NOMO-1 treated with DMSO at 0.1 percent for 48 hours (cell line): ENCODE measurements around the gene SLC23A3.
A peak's percentile ranks its signal among the peaks of the same experiment; 100 is the strongest.

ENCODE experiments used
- DNase-seq: peaks from one replicate; lab custom pipeline; 2025; ENCODE audit not compliant: unreplicated experiment; lab: John Stamatoyannopoulos, UW

SLC23A3 gene, protein sequence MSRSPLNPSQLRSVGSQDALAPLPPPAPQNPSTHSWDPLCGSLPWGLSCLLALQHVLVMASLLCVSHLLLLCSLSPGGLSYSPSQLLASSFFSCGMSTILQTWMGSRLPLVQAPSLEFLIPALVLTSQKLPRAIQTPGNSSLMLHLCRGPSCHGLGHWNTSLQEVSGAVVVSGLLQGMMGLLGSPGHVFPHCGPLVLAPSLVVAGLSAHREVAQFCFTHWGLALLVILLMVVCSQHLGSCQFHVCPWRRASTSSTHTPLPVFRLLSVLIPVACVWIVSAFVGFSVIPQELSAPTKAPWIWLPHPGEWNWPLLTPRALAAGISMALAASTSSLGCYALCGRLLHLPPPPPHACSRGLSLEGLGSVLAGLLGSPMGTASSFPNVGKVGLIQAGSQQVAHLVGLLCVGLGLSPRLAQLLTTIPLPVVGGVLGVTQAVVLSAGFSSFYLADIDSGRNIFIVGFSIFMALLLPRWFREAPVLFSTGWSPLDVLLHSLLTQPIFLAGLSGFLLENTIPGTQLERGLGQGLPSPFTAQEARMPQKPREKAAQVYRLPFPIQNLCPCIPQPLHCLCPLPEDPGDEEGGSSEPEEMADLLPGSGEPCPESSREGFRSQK

DNA sequence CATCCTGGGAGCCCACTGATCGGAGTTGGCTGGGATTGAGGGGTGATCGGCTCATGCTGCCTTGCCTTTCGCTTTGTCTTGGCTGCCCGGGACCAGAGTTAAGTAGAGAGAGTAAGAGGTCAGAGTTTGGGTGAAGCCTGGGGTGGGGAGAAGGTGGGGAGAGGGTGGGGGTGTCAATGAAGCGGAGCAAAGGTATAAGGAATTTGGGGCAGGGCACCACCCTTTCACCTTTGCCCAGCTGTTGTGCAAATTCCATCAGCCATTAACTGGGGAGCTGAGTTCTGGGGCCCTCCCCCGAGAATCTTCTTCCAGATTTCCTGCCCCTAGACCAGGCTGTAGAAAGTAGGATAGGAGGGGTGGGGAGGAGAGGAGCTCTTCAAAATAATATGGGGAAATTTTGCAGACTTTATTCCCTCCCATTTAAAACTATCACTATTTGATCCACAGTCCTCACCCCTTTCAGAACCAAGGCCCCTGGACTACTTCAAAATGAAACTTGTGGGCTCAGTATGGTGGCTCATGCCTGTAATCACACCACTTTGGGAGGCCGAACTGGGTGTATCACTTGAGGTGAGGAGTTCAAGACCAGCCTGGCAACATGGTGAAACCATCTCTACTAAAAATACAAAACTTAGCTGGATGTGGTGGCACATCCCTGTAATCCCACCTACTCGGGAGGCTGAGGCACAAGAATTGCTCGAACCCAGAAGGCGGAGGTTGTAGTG, at the start of gene SLC23A3:
Gene SLC23A3 (minus strand): TSS at position 100 of the 725 bp plus-strand sequence. CDS start 45 bp downstream, at position 55.
- no peak for DNase-seq

DNA sequence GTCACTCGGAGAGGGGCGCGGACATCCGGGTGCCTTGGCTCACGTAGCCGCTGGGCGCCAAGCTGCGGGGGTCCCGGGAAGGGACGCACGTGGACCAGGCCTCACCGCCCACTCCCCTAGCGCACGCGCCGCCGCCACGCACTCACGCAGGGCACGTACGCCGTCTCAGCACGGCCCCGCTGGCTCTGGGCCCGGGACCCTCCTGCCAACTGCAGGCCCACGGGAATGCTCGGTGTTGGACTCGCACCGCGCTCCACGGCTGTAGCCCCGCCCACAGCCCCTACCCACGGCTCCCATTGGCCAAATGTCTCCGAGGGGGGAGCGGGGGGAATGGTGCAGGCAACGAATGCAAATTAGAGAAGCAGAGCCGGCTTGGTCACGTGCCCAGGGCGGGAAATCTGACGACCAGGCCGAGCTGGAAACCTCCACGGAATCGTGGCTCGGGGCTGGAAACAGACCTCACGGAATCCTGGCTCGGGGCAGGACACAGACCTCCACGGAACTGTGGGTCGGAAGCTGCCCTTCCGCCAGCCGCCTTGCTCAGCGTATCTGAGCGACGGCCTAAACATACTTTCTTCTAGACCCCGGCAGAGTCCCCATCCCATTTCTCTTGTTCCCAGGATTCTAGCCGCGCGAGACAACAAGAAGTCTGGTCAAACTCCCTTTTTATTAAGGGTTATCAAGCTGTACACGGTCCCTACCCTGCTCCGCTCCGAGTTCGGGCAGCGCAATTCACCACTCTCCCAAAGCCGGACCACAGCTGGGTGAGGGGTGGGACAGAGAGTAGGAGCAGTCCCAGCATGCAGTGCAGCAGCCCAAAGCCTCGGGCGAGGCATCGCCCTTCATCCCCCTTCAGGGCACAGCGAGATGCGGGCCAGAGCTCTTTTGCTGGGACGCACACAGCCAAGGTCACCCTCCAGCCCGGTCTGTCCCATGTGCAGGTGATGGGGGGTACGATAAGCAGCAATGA, 49.2 kb upstream of the SLC23A3 start, which contains the start of gene ABCB6:
Gene ABCB6 (minus strand): TSS at position 227 of the 970 bp plus-strand sequence. CDS start 285 bp downstream, outside the sequence.
- DNase-seq = no peak

DNA sequence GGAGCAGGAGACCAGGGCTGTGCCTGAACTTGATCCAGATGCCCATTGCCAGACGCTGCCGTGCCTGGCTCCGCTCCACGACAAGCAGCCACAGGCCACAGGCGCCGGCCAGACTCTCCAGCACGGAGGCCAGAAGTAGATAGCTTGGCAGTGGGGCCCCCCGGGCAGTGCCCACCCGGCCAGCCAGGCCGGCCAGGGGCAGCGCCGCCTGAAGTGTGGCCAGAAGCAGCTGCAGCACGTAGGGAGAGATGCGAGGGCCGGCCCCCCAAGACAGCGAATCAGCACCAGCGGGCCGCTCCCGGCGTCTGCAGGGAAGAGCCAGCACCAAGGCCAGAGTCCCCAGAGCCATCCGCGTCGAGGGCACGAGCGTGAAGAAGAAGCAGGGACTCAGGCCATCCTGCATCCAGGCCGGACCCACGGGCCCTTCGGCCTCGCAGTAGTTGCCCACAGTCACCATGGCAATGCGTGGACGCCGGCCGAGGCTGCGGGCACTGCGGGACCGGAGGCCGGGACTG, 48.4 kb upstream of the SLC23A3 start:
- DNase-seq = no peak

DNA sequence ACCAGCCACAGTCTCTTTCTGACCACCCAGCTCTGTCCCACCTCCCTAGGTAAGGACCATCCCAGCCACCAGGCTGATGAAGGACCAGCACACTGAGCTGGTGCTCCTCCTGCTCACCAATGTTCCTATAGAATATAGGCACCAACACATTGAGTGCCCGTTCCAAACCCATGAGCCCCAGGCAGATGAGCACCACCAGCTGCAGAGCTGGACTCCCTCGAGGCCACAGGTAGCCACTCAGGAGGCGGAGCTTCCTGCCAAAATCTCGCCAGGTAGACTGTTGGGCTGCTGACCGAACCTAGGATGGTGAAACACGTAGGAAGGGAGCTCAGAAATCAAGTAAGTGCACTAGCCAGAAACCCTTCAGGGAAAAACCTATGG, 46.7 kb upstream of the SLC23A3 start:
- no peak for DNase-seq

DNA sequence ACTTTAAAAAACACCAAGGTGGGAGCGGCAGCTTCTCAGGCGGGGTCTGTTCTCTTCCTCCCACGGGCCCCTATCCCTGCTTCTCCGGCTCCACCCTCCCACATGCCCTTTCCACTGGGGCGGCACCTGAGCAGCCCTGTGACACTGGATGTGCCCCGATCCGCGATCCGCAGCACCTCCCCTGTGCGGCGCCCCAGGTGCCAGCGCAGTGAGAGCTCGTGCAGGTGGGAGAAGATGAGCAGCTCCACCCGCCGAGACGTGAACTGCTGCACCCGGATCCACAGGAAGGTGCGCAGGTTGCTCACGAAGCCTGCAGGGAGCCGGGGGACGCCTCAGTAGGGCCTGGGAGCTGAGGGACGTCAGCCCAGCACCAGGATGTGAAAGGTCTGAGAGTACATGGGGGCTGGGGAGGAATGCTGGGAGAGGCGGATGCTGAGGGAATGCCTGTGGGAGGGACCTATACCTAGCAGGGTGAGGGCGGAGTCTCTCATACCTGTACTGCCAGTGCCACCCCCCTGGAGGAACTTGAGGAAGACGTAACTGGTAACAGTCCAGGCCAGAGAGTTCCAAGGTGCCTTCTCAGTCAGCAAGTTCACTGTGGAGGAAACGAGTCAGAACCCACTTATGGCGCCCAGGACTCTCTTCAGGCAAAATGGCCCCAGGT, 46.2 kb upstream of the SLC23A3 start:
- DNase-seq = no peak

DNA sequence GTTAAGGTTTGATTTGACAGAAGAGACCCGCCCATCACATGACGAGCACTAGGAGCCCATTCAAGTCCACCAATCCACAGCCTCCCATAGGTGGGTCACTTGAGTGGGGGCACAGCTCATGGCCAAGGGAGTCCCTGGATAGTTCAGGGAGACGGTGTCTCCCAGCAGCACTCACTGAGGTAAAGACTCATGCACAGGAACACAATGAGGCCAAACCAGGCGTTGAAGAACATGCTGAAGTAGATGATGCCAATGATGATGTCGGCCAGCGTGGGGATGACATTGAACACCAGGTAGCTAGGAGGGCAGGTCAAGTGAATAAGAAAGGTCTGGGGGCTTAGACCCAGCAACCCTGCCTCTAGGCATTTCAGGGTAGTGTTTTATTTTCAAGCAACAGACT, 45.0 kb upstream of the SLC23A3 start:
- no peak for DNase-seq

DNA sequence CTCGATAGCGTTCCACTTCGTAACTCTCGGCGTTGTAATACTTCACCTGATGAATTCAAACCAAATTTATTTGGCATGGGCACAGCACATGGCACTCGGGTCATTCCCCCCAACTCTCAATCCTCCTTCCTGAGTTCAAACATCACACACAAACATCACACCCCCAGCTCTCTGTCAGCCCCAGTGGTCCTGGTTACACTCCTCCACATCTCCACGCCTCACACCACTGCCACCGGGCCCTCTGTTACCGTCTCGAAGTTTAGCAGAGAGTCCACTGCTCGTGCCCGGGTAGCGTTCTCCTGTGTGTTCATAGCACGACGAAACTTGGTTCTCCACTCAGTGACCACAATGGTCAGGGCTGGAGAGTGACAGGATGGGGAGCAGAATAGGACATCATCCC, 44.3 kb upstream of the SLC23A3 start:
- DNase-seq = no peak

DNA sequence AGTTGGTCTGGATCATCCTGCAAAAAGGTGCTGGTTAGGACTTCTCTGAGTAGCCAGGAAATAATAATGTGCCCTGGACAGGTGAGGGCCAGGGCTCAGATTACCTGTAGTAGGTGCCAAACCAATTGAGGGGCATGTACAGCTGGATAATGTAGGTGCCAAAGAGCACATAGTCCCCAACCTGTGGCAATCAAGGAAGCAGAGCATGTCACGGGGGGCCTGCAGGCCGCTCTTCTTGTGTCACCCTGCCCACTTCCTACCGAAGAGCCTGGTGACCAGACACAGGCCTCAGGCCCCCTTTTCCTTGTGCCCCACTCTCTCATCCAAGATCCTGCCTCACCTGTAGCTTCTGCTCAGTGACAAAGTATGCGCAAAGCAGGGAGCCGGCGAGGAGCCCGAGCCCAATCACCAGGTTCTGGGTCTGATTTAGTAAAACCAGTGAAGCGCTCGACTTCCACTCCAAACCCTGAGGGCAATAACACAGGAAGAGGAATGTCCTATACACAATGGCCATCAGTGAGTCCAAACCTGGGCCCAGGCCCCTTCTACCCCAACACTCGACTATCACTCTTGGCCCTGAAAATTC, 43.8 kb upstream of the SLC23A3 start:
- DNase-seq = no peak

DNA sequence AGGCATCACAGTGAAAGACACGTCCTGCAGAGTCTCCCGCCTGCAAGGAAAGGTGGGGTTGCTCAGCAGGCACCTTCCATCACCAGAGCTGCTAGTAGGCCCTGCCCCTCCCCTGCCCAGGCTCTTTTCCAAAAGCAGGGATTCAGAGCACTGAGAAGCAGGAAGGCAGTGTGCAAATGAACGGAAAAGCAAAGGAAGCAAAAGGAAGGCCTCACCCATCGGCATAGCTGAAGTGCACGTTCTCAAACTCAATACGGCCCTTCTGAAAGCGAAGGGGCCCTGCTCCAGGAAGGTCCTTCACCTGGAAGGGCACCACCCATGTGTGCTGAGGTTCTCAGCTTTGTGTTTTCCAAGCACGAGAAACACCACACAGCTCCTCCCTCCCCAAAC, 43.2 kb upstream of the SLC23A3 start:
- no peak for DNase-seq

DNA sequence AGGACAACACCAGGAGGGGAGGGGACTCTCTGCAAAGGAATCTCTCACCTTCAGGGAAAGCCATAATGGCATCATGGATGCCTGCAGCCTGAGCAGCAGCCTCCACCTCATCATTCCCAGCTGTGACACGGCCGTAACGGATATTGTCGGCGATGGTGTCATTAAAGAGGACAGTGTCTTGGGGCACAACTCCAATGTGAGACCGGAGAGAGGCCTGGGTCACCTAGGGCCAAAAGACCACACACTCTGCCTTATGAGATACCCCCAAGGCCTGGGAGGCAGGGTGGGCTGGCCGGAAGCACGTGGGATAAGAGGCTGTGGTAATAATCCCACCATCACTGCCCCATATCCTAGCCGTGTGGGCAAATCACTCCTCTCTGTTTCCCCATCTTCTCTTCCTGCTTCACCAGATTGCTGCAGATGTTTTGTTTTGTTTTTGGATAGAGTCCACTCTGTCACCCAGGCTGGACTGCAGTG, 41.1 kb upstream of the SLC23A3 start:
- DNase-seq = no peak

DNA sequence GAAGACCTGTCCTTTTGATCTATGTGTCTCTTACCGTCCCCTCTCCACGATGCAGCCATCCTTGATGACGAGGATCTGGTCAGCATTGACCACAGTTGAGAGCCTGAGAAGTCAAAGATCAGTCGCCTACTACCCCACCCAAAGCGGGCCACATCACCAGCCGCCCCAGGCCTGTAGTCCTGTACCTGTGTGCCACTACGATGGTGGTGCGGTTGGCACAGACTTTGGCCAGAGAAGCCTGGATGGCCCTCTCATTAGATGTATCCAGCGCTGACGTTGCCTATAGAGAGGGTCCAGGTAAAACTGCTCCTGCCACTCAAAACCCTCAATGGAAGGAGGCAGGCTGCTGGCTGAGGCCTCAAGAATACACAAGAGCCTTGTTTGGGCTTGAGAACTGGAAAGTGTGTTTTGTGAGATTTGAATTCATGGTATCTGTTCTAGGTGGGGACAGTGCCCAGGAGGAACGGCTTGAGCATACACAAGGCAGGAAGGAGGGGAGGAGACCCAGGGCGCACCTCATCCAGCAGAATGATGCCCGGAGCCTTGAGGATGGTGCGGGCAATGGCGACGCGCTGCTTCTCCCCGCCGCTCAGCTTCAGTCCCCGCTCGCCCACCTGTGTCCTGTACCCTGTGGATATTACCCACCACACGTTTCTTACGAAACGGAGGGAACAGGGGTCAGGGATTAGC, 40.5 kb upstream of the SLC23A3 start:
- DNase-seq = no peak

DNA sequence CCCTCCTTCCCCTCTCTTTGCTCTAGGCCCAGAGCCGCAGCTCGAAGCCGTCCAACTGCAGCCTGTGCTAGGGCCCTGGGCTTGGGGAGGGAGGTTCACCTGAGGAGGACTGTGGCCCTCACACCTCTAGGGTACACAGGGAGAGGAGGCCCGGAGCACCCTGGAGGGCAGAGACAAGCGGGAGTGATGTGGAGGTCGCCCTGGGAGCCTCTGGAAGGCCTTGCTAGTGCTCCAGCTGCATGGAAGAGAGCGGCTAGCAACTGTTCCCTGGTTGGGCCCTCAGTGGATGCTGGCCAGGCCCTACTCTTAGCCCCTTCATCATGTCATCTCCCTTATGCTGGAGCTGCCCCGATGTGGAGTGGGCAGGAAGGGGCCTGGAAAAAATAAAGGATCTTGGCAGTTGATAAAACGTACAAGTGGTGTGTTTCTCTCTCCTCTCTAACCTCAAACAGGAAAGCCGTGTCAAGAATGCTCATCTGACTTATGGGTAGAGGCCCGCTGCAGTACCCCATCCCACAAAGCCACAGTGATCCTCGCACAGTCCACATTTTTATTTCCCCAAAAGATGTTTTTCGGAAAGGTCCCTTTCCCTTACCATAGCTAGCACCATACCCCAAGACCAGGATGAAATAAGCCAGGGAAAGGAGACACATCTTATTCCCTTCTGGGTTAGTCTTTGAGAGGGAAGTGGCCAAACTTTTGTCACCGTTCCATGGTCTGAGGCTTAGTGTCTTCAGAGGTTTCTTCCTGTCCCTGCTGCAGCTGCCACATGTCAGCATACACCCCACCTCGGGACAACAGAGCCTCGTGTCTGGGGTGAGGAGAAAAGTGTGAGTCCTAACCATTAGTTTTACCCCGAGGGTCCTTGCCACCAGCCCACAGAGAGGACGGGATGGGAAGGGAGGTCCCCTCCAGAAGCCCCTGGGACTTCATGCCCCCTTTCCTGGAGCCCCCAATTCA, 39.7 kb upstream of the SLC23A3 start:
- DNase-seq = no peak

DNA sequence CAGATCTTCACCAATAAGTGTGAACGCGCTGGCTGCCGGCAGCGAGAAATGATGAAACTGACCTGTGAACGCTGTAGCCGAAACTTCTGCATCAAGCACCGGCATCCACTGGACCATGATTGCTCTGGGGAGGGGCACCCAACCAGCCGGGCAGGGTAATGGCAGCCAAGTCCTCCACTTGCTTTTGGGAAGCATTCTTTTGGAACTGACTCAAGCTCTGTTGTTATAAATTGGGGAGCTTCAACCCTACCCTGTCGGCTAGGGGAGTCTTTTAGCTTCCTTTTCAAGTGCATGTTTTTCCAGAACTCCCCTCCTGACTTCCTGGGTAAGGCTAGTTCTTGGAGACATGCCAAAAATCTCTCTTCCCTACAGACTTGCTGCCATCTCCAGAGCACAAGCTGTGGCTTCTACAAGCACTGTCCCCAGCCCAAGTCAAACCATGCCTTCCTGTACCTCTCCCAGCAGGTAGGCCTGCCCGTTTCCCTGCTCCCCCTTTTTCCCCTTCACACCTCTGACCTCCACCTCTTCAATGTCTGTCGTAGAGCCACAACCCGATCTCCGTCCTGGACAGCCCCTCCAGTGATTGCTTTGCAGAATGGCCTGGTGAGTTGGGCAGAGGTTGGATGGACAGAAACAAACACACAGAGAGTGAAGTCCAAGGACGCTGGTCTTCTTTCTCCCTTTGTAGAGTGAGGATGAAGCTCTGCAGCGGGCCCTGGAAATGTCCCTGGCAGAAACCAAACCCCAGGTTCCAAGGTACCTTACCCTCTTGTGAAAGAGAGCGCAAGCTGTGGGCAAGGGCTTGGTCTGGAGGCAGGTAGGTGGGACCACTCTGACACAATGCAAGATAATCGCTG, 38.3 kb upstream of the SLC23A3 start:
- DNase-seq = no peak

DNA sequence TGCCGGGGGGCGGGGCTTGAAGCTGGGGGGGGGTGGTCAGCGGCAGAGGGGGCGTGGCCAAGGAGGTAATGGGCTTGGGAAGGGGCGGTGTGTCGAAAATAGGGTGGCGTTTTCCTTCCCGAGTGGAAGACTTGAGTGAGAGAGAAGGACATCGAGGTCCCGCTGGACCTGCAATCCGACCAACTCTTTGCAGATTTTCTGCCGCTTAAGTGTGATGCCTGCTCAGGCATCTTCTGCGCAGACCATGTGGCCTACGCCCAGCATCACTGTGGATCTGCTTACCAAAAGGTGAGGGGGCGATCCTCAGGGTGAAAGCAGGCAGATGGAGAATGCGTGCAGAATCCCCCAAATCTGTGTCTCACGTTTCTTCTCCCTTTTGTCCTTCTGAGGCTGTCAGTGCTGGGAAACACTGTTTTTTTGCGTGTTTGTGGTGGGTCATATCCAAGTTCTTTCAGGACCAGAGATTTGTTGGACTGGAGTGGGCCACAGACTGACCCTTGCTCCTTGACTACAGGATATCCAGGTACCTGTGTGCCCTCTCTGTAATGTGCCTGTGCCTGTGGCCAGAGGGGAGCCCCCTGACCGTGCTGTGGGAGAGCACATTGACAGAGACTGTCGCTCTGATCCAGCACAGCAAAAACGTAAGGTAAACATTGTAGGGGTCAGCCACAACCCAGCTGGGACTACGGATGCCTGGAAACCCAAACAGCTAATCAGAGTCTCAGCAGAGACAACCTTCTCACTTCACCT, 37.5 kb upstream of the SLC23A3 start:
- no peak for DNase-seq

DNA sequence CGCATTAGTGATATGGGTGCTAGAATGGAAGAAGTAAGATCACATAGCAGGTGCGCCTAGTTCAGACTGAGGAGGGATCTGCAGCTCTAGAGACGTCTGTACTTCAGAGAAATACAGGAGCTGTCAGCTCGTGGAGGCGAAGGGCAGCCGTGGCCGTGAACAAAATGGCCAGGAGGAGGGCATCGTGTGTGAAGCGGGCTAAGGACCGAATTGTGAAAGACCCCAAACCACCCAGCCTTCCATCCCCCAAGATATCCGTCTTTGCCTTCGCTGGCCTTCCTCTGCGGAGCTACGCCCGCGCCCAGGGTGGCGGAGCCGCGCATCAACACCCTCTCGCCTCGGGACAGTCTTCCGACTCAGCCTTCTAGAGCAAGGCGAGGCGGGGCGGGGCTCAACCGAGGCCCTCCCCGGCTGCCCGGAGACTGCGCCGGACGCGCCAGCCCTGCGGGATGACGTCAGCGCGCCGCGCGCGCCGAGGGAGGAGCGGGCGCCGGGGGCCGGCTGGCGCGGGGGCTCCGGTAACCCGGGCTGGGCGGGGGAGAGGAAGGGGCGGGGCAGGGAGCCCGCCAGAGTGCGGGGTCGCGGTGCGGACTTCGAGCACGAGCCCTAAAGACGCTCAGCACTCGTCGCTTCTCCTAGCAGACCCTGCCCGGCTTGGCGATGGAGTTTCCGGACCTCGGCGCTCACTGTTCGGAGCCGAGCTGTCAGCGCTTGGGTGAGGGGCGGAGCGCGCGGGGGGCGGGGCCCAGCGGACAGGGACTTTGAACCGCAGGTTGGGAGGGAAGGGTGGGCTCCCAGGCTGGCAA, 36.7 kb upstream of the SLC23A3 start, which contains the start of gene ZFAND2B:
Gene ZFAND2B (plus strand): TSS at position 455 of the 806 bp plus-strand sequence. CDS start 206 bp downstream, at position 661.
- DNase-seq = peak; percentile 94
